C4-2B (cell line): Measurements from ENCODE around the gene SLC14A1.
A peak's percentile ranks its signal among the peaks of the same experiment; 100 is the strongest.

Experiments
- H3K27ac ChIP-seq: fragments of 450-650 bp; 2 replicates; pipeline ENCODE4 v1.5.1; 2017
- ZFX ChIP-seq: fragments of 450-650 bp; IDR thresholded peaks from 2 replicates; pipeline ENCODE4 v1.6.1; 2017
- TF ChIP-seq, protein P1 (sequence below): fragments of 450-650 bp; conservative IDR thresholded peaks from 2 replicates; pipeline ENCODE4 v1.5.1; 2017; ENCODE audit warnings: mild to moderate bottlenecking

The SLC14A1 gene

DNA sequence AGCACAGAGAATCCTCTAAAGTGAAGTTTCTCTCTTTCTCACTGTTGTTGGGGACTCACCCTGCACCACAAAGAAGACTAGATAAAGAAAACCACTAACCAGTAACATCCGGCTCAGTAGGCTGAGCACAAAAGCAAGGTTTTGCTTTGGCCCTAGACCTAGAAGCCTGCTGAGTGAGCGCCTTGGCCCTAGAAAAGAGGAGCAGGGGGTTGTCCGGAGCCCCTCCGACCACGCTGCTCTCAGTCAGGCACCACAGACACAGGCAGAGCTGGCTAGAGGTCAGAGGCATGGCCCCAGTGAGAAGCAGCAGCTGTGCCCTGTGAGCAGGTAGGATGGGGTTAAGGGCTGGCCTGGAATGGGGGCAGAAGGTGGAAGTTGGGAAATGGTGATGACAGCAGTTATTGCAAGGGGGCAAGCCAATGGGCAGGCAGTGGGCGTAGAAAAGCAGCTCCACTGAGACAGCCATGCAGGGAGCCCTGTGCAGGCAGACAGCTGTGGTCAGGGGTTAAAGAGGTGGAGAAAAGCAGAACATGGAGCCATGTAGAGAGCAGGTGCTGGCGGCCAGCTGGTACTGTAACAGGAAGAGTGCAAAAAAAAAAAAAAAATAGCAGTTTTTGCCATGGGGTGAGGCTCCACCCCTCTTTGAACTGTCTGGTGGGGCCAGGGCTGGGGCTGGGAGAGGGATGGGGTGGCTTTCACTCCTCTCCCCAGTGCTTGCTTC is 36.9 kb upstream of the SLC14A1 start:
- no peak for TF ChIP-seq ZFX
- TF ChIP-seq, protein P1, sequence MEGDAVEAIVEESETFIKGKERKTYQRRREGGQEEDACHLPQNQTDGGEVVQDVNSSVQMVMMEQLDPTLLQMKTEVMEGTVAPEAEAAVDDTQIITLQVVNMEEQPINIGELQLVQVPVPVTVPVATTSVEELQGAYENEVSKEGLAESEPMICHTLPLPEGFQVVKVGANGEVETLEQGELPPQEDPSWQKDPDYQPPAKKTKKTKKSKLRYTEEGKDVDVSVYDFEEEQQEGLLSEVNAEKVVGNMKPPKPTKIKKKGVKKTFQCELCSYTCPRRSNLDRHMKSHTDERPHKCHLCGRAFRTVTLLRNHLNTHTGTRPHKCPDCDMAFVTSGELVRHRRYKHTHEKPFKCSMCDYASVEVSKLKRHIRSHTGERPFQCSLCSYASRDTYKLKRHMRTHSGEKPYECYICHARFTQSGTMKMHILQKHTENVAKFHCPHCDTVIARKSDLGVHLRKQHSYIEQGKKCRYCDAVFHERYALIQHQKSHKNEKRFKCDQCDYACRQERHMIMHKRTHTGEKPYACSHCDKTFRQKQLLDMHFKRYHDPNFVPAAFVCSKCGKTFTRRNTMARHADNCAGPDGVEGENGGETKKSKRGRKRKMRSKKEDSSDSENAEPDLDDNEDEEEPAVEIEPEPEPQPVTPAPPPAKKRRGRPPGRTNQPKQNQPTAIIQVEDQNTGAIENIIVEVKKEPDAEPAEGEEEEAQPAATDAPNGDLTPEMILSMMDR = no peak
- H3K27ac ChIP-seq = no peak overlapping the region

DNA sequence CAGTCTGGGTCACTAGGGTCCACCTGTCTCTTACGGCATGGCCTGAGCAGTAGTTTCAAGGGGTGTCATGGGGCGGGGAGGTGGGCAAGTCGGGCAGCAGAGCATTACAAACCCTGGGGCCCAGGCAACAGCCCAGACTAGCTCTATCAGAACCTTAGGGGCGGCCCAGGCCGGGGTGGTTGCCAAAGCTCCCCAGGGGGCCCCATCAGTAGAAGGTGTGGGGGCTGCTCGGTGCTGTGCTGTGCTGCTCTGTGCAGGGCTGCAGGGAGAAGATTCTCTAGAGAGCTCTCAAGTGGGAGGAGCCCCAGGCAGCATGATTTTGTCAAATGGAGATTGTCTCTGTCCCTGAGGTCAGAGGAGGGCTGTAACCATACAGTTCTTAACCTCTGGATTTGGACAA is 36.4 kb upstream of the SLC14A1 start:
- no peak overlapping the region for H3K27ac ChIP-seq
- TF ChIP-seq ZFX = no peak
- TF ChIP-seq, protein P1 = no peak

GRCh38 chr18:45688113-45688512 is 35.9 kb upstream of the SLC14A1 start:
- no peak overlapping the region for H3K27ac ChIP-seq

GRCh38 chr18:45688833-45689232 is 35.1 kb upstream of the SLC14A1 start:
- no peak overlapping the region for H3K27ac ChIP-seq
- no peak for TF ChIP-seq ZFX
- TF ChIP-seq, protein P1 = no peak

More at GRCh38 chr18:45688113-45688512, 35.9 kb upstream of the SLC14A1 start:
- TF ChIP-seq, protein P1 = no peak

DNA sequence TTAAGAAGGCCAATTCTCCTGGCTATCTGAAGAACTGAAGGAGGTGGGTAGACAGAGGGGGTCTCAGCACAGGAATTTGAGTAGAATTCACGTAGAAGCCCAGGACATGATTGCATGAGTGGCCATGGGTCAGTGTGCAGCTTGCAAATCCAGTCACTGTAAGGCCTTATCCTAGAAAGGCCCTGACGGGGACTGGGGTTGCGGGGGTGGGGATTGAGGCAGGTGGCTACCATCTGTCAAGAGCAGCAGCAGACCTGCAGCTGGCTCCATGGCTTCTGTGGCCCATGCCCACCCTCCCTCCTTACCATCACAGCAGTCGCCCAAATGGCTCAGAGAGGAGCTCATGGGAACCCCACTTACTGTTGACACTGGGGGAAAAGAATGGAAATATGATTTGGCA is 34.6 kb upstream of the SLC14A1 start:
- TF ChIP-seq, protein P1 = no peak
- TF ChIP-seq ZFX = no peak
- no peak overlapping the region for H3K27ac ChIP-seq

DNA sequence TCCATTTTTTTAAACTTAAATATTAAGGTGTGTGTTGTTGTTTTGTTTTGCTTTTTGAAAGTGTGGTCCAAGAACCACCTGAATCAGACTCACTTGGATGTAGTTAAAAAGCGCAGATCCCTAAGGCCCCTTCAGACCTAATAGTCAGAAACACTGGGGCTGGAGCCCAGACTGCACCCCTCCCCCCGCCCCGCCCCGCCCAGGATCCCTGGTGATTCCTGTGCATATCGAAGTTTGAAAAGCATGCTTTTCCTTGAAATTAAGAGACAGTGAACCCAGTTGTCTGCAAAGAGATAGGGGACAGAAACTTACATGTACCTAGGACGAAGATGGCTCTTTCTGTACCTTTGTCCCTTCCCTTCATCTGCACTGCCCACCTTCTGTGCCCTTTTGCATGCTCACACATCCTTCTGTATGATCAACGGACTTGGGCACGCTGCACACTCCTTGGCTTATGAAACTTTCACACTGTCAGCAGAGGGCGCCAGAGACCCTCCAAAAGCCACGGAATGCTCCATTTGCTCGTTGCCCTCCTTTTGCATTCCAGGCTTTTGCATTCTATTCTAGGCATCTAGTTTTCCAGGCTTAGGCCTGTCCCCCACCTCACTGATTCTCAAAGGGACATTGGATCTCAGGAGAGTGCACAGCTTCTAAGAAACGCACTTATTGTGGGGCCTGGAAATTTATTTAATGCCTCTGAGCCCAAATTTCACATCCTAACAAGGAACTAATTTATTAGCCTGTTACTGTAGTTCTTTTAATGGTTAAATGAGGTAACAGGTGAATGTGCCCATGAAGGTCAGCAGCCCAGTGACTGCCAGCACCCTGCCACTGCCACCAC is 32.8 kb upstream of the SLC14A1 start:
- H3K27ac ChIP-seq = no peak overlapping the region
- TF ChIP-seq ZFX = no peak
- TF ChIP-seq, protein P1 = peak; percentile 82

- H3K27ac ChIP-seq = no peak overlapping the region
- TF ChIP-seq, protein P1 = no peak
- no peak for TF ChIP-seq ZFX
These were observed 32.2 kb upstream of the SLC14A1 start for GRCh38 chr18:45691816-45692179.
